Measurements from ENCODE around the gene CDC14A.

DNA sequence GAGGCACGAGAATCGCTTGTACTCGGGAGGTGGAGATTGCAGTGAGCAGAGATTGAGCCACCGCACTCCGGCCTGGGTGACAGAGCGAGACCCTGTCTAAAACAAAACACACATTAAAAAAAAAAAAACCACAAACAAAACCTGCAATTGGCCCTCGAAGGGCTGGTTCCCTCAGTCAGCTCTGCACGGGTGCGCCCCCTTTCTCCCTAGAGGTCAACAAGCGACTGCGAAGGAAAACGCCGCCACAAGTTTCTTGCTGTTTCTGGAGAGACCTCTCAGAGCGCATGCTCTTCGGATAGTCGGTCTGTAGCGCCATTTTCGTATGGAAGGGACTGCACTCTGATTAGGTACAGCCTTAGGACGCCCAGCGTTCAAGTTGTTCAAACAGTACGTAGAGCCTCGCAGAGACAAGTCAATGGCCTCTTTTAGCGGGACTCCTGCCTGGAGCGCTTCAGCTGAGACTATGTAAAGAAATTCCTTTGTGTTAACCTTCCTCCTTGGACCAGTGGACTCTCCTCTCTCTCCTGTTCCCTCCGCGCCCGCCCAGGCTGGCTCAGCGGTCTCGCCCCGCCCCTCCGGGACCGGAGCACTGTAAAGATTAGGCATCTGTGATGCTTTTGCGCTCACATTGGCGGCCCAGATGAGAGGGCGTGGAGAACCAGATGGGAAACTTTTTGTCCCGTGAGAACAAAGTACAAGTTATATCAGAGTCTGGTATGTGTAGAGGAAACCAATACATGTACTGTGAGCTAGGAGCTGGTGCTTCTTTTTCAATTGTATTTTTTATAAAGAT lies 1.0 kb upstream of the CDC14A start:
- TF ChIP-seq GATA2 (IDR thresholded peaks at IDR 0.05; ENCODE audit: low read depth, low read length) (peak; percentile 37; the same call in 1 of the 2 replicates), GATA3 (IDR thresholded peaks at IDR 0.05; ENCODE audit: low read depth, low read length) (no peak)

Data from SH-SY5Y (cell line).